Measurements from ENCODE around the gene GSK3A.

GSK3A gene

GRCh38 chr19:42276284-42276683 lies 33.9 kb upstream of the GSK3A start:
- DNase-seq (ENCODE audit: insufficient read length, low spot score) (no peak), FAIRE-seq (no peak)

GRCh38 chr19:42275517-42275916 lies 33.1 kb upstream of the GSK3A start:
- TF ChIP-seq CTCF (IDR thresholded peaks at IDR 0.05; ENCODE audit: insufficient read depth, missing control alignments): no peak
- FAIRE-seq (no peak), DNase-seq (ENCODE audit: insufficient read length, low spot score) (no peak)

More at GRCh38 chr19:42276284-42276683, 33.9 kb upstream of the GSK3A start:
- TF ChIP-seq CTCF (IDR thresholded peaks at IDR 0.05; ENCODE audit: insufficient read depth, missing control alignments): no peak

DNA sequence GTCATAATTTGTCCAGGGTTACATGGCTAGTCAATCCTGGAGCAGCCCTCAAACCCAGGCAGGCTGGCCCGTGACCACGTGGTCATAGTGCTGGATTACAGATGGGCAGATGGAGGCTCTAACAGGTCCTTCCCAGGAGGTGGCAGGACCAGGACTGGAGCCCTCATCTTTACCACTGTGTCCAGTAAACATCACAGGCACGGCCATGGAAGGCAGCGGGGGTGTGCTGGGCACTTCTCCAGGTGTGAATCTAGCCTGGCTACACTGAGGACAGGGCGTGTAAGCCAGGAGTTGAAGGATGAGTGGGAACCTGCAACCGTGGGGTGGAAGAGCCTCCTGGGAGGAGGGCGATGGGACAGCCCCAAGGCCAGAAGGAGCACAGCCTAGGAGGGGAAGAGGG lies 32.7 kb upstream of the GSK3A start:
- DNase-seq (ENCODE audit: insufficient read length, low spot score): no peak
- no peak for FAIRE-seq
- TF ChIP-seq CTCF (IDR thresholded peaks at IDR 0.05; ENCODE audit: insufficient read depth, missing control alignments): no peak

DNA sequence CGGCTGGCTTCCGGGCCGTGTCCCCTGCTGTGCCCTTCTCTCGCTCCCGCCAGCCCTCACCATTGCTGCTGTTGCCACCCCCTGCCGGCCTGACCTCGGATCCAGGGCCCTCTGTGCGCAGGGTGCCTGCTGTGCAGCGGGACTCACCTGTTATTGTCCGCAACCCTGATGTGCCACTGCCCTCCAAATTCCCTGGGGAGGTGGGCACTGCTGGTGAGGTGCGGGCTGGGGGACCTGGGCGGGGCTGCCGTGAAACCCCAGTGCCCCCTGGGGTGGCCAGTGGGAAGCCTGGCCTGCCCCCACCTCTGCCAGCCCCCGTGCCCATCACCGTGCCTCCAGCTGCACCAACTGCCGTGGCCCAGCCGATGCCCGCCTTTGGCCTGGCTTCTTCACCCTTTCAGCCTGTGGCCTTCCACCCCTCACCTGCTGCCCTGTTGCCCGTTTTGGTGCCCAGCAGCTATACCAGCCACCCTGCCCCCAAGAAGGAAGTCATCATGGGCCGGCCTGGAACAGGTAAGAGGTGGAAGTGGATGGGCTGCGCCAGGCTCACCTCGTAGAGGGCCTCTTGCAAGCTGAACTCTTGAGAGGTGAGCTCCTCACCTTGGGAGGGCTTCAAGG lies 31.8 kb upstream of the GSK3A start:
- DNase-seq (ENCODE audit: insufficient read length, low spot score) (no peak), FAIRE-seq (no peak)
- no peak for TF ChIP-seq CTCF (IDR thresholded peaks at IDR 0.05; ENCODE audit: insufficient read depth, missing control alignments)

DNA sequence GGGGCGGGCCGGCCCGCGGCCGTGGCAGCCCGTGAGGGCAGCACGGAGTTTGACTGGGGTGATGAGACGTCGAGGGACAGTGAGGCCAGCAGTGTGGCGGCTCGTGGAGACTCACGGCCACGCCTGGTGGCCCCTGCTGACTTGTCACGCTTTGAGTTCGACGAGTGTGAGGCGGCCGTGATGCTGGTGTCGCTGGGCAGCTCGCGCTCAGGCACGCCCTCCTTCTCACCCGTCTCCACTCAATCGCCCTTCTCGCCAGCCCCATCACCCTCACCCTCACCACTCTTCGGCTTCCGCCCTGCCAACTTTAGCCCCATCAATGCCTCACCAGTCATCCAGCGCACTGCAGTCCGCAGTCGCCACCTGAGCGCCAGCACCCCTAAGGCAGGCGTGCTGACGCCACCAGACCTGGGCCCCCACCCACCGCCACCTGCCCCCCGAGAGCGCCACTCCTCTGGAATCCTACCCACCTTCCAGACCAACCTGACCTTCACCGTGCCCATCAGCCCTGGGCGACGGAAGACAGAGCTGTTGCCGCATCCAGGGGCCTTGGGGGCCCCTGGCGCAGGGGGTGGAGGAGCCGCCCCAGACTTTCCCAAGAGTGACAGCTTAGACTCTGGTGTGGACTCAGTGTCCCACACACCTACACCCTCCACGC lies 31.1 kb upstream of the GSK3A start:
- DNase-seq (ENCODE audit: insufficient read length, low spot score) (no peak), FAIRE-seq (no peak)
- TF ChIP-seq CTCF (IDR thresholded peaks at IDR 0.05; ENCODE audit: insufficient read depth, missing control alignments): no peak

DNA sequence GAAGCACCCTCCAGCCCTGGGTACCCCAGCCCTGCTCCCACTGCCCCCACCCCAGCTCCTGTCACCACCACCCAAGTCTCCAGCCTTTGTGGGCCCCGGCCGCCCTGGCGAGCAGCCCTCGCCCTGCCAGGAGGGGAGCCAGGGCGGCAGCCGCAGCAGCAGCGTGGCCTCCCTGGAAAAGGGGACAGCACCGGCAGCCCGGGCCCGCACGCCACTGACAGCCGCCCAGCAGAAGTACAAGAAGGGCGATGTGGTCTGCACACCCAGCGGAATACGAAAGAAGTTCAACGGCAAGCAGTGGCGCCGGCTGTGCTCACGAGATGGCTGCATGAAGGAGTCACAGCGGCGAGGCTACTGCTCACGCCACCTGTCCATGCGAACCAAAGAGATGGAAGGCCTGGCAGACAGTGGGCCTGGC lies 30.6 kb upstream of the GSK3A start:
- DNase-seq (ENCODE audit: insufficient read length, low spot score) (no peak), FAIRE-seq (no peak)
- no peak for TF ChIP-seq CTCF (IDR thresholded peaks at IDR 0.05; ENCODE audit: insufficient read depth, missing control alignments)

DNA sequence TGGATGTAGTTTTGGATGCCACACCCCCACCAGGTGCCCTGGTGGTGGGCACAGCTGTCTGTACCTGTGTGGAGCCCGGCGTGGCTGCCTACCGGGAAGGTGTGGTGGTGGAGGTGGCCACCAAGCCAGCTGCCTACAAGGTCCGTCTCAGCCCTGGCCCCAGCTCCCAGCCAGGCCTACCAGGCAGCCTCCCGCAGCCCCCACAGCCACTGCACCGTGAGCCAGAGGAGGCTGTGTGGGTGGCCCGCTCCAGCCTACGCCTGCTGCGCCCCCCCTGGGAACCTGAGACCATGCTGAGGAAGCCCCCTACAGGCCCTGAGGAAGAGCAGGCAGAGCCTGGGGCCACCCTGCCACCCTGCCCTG lies 30.1 kb upstream of the GSK3A start:
- DNase-seq (ENCODE audit: insufficient read length, low spot score): no peak
- no peak for FAIRE-seq
- no peak for TF ChIP-seq CTCF (IDR thresholded peaks at IDR 0.05; ENCODE audit: insufficient read depth, missing control alignments)

Data from D721Med (cell line).